Activated naive CD4-positive, alpha-beta T cell treated with anti-CD3 and anti-CD28 coated beads, Interleukin-2, amount 50 U/mL, for 16 hours (primary cell): ENCODE data around the gene SCAMP5.

Experiments
- DNase-seq: peaks from one replicate; pipeline ENCODE4 v3.0.0-alpha.2; 2020

Gene SCAMP5

GRCh38 chr15:75051191-75051608 lies 55.8 kb downstream of the SCAMP5 start:
- DNase-seq = no peak

- no peak for DNase-seq
Measured at GRCh38 chr15:75051711-75052110, 56.3 kb downstream of the SCAMP5 start.

- DNase-seq = no peak
Measured at GRCh38 chr15:75052972-75053747, 57.8 kb downstream of the SCAMP5 start.

- DNase-seq = no peak
Measured at GRCh38 chr15:75053748-75054125, 58.4 kb downstream of the SCAMP5 start.

- no peak for DNase-seq
Measured at GRCh38 chr15:75054172-75054897, 59.0 kb downstream of the SCAMP5 start.

- no peak for DNase-seq
Measured at GRCh38 chr15:75056036-75056435, 60.7 kb downstream of the SCAMP5 start.

- DNase-seq = no peak
Measured at GRCh38 chr15:75058127-75058905, 63.0 kb downstream of the SCAMP5 start.

GRCh38 chr15:75059607-75060006 lies 64.2 kb downstream of the SCAMP5 start:
- no peak for DNase-seq

GRCh38 chr15:75061272-75061671 lies 65.9 kb downstream of the SCAMP5 start:
- no peak for DNase-seq

- no peak for DNase-seq
Measured at GRCh38 chr15:75062706-75063105, 67.3 kb downstream of the SCAMP5 start.

GRCh38 chr15:75063338-75063737 lies 68.0 kb downstream of the SCAMP5 start:
- no peak for DNase-seq

- DNase-seq = no peak
Measured at GRCh38 chr15:75063889-75064288, 68.5 kb downstream of the SCAMP5 start.

- DNase-seq = no peak
Measured at GRCh38 chr15:75064846-75065245, 69.5 kb downstream of the SCAMP5 start.

GRCh38 chr15:75065467-75065850 lies 70.1 kb downstream of the SCAMP5 start:
- DNase-seq = no peak

GRCh38 chr15:75065851-75066509 lies 70.6 kb downstream of the SCAMP5 start:
- no peak for DNase-seq

- no peak for DNase-seq
Measured at GRCh38 chr15:75067123-75067830, 71.9 kb downstream of the SCAMP5 start.

GRCh38 chr15:75068748-75069147 lies 73.4 kb downstream of the SCAMP5 start:
- DNase-seq = no peak

GRCh38 chr15:75069301-75069925 lies 74.0 kb downstream of the SCAMP5 start:
- DNase-seq = no peak

GRCh38 chr15:75070674-75071073 lies 75.3 kb downstream of the SCAMP5 start:
- DNase-seq = no peak
